ENCODE measurements around the gene RAB8B.

DNA sequence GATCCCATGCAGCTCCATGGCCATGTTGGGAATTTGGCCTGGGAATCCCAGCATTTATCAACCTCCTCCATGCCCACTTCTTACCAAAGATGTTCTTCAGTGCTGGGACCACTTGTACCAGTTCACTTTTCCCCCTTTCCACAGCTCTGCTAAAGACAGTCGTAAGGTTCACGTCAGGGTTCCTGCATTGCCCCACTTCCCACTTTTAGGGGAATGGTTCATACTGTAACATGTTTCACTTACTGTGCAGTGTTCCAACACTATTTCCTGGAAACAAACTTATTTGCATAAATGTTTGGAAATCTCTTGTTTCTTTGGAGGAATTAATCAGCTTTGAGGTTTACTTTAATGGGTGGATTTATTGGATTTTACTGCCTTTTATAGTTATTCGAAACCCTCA is 105.0 kb downstream of the RAB8B start:
- TF ChIP-seq, protein P1, sequence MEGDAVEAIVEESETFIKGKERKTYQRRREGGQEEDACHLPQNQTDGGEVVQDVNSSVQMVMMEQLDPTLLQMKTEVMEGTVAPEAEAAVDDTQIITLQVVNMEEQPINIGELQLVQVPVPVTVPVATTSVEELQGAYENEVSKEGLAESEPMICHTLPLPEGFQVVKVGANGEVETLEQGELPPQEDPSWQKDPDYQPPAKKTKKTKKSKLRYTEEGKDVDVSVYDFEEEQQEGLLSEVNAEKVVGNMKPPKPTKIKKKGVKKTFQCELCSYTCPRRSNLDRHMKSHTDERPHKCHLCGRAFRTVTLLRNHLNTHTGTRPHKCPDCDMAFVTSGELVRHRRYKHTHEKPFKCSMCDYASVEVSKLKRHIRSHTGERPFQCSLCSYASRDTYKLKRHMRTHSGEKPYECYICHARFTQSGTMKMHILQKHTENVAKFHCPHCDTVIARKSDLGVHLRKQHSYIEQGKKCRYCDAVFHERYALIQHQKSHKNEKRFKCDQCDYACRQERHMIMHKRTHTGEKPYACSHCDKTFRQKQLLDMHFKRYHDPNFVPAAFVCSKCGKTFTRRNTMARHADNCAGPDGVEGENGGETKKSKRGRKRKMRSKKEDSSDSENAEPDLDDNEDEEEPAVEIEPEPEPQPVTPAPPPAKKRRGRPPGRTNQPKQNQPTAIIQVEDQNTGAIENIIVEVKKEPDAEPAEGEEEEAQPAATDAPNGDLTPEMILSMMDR (IDR thresholded peaks at IDR 0.05; ENCODE audit: insufficient read depth, low read length, poor library complexity, severe bottlenecking) = no peak
- no peak for TF ChIP-seq EZH2phosphoT487 (conservative IDR thresholded peaks at IDR 0.05; ENCODE audit: low read length)
